GM12872 (cell line): ENCODE measurements around the gene P2RX7.

Source experiments
- TF ChIP-seq, protein P1 (sequence below): IDR thresholded peaks from 3 replicates; pipeline ENCODE4 v1.5.1; 2011; ENCODE audit warnings: low read depth, mild to moderate bottlenecking, low read length, moderate library complexity; ENCODE audit not compliant: insufficient read depth

Gene P2RX7

DNA sequence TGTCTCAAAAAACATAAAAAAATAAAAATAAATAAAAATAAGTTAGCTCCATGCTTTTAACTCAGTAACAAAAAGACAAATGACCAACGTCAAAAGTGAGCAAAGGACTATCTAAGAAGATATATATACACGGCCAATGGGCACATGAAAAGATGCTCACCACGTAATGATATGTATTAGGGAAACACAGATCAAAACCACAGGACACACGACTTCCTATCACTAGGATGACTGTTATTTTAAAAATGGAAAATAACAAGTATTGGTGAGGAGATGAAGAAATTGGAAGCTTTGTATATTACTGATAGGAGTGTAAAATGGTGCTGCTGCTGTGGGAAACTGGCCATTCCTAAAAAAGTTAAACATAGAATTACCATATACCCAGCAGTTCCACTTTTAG lies 20.2 kb upstream of the P2RX7 start:
- TF ChIP-seq, protein P1, sequence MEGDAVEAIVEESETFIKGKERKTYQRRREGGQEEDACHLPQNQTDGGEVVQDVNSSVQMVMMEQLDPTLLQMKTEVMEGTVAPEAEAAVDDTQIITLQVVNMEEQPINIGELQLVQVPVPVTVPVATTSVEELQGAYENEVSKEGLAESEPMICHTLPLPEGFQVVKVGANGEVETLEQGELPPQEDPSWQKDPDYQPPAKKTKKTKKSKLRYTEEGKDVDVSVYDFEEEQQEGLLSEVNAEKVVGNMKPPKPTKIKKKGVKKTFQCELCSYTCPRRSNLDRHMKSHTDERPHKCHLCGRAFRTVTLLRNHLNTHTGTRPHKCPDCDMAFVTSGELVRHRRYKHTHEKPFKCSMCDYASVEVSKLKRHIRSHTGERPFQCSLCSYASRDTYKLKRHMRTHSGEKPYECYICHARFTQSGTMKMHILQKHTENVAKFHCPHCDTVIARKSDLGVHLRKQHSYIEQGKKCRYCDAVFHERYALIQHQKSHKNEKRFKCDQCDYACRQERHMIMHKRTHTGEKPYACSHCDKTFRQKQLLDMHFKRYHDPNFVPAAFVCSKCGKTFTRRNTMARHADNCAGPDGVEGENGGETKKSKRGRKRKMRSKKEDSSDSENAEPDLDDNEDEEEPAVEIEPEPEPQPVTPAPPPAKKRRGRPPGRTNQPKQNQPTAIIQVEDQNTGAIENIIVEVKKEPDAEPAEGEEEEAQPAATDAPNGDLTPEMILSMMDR: no peak

DNA sequence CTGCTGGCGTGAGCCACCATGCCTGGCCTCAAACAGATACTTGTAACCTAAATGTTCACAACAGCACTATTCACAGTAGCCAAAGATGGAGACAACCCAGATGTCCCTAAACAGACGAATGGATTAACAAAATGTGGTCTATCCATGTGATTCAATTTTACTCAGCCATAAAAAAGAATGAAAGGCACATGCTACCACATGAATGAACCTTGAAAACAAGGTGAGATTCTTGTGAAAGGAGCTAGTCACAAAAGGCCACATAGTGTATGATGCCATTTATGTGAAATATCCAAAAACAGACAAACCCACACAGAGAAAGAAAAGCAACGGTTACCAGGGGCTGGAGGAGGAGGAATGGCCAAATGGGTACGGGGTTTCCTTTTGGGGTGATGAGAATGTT lies 19.6 kb upstream of the P2RX7 start:
- TF ChIP-seq, protein P1: no peak

DNA sequence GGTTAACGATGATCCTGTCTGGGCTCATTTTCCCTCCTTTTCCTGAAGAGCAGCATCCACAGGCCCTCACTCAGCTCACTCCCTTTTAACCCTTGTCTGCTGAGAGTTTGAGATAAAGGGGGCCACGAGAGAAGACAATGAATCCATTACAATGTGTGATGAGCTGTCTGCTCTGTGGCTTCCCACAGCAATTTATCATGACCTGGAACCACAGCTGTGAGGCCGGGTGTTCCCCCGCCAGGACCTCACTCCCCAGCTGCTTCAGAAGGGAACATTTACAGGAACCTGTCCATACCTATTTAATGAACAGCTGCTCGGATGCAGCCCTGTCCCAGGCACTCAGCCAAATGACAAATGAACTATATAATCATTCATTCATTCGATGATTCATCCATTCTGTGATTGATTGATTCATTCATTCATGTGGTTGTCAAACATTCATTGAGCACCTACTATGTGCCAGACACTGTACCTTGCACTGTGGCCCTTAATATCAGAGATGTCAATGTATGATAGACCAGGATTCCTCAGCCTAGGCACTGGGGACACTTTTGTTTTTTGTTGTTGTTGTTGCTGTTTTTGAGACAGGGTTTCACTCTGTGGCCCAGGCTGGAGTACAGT lies 18.5 kb upstream of the P2RX7 start:
- TF ChIP-seq, protein P1: no peak

DNA sequence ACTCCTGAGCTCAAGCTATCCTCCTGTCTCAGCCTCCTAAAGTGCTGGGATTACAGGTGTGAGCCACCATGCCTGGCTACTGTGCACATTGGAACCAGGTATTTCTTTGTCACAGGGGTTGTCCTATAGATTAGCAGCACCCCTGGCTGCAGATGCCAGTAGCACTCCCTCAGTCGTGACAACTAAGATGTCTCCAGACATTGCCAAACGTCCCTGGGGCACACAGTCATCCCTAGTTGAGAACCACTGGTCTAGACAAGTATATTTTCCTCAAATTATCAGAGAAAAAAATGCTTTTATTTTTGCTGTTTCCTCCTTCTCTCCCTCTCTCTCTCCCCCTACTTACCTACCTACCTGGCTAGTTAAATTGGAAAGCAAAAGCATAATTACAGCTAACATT lies 17.9 kb upstream of the P2RX7 start:
- TF ChIP-seq, protein P1: no peak

DNA sequence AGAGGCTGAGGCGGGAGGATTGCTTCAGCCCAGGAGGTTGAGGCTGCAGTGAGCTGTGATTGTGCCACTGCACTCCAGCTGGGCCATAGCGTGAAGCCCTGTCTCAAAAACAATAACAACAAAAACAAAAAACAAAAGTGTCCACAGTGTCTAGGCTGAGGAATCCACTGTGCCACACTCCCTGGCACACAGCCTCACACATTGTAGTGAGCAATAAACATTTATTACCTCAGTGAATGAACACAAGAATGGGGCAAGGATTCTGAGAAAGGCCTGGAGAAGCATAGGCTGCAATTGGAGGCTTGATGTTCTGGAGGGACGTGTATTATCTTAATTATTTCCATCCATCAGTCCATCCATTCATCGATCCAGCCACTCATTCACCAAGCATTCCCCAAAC lies 17.1 kb upstream of the P2RX7 start:
- TF ChIP-seq, protein P1: no peak

DNA sequence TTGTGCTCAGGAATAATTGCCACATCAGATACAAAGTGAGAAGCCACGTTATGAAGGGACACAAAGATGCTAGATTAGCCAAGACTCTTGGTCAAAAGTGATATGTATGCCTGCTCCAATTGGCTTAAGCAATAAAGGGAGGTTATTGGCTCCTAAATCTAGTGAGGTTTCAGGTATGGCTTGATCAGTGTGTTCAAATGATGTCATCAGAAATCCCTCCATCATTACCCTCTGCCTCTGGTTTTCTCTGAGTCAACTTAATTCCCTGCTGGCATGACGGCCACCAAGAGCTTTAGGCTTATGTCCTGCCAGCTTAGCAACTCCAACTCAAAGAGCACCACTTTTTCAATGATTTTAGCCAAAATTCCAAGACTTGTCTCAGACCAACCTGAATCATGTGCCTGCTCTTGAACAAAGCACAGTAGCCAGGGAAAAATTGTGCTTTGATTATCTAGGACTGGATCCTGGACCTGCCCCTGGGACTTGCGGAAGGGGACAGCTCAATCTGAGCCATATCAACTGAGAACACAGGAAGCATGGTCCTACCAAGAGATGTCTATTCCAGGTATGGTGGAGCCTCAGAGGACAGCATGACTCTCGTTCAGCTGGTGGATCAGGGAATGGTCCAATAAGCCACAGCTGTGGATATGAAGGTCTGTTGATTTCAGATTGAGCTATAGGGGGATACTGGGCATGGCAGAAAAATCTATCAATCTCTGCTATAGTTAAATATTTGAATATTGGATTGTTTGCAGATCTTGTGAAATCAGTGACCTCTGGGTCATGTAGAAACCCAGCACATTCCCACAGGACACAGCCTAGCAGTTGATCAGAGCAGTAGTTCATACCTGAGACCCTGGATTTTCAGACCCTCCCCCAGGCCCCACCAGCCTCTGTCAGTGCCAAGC lies 16.1 kb upstream of the P2RX7 start:
- TF ChIP-seq, protein P1: no peak

DNA sequence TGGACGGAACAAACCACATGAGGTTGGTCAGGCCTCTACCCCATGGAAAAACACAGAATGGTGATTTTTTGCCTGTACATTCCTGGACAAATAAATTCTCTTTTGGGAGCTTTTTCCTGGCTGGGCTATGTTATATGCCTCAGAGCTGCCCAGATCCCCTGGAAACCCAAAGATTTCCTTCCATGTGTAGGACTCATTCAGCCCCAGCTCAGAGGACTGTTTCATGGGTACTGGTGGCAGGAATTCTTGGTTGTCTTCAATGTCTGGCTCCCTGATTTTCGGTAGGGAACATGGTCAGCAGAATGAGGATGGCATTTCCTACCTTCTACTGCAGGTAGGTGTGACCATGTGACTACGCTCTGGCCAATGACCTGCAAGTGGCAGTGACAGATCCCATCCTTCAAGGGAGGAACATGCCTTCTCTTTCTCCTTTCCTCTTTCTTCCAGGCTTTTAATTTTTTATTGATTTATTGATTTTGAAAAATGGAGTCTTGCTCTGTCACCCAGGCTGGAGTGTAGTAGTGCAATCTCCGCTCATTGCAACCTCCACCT lies 15.4 kb upstream of the P2RX7 start:
- TF ChIP-seq, protein P1: no peak
